Psoas muscle (tissue), 8 donors: Measurements from ENCODE around the gene CNTNAP2. TPM values are rescaled to one million over a fixed set of nuclear protein-coding genes. Genes with fewer than 3 reads are reported as not detected.

ENCODE experiments used
- ATAC-seq, 4 donors: fragments of 200-7000 bp; cut with Tn5 transposase; one replicate each; pipeline ENCODE4 v1.9.1; 2020; ENCODE audit warnings: moderate library complexity in 3 of 4, mild to moderate bottlenecking in 2 of 4
- DNase-seq, 2 donors: peaks; one replicate each; pipeline ENCODE4 v3.0.0-alpha.2; 2020
- H3K27ac ChIP-seq: fragments of 200-600 bp; one replicate; pipeline ENCODE4 v1.8.0; 2022
- H3K27me3 ChIP-seq, 3 donors: fragments of 200-600 bp in 1 of 3; one replicate each; pipeline versions ENCODE4 v1.6.1 to v1.8.0; 2013 to 2022; ENCODE audit warnings: low read length in 2 of 3, mild to moderate bottlenecking in 2 of 3, moderate library complexity in 1 of 3; ENCODE audit not compliant: insufficient read depth in 3 of 3
- H3K36me3 ChIP-seq, 2 donors: fragments of 200-600 bp in 1 of 2; one replicate each; pipeline versions ENCODE4 v1.6.1 to v1.8.0; 2013 to 2022; ENCODE audit warnings: low read depth in 1 of 2, mild to moderate bottlenecking in 1 of 2, moderate library complexity in 1 of 2; ENCODE audit not compliant: insufficient read depth in 1 of 2
- H3K4me1 ChIP-seq: fragments of 200-600 bp; one replicate; pipeline ENCODE4 v1.8.0; 2022
- H3K4me3 ChIP-seq: fragments of 200-600 bp; one replicate; pipeline ENCODE4 v1.8.0; 2022; ENCODE audit warnings: mild to moderate bottlenecking
- H3K9me3 ChIP-seq: fragments of 200-600 bp; one replicate; pipeline ENCODE4 v1.8.0; 2022
- WGBS, 3 donors: extraction: QIAGEN DNeasy Blood & Tissue Kit; methylation state at CpG; one replicate each; pipeline versions ENCODE4 v1.1.6 to v1.1.7; 2013; 5-methylcytosine and 5-hydroxymethylcytosine counted together
- intact Hi-C, 2 donors: fragments of 100-400 bp; cut with DNase I; formaldehyde crosslinking; loops; one replicate each; pipeline versions ENCODE4 v1.11.0 to v1.14.2; 2022
- polyA plus RNA-seq, 3 donors: library from polyadenylated mRNA; stranded (reverse); fragments of 200-250 nt; gene quantifications; one replicate each; pipeline ENCODE4 v1.2.3, GENCODE V29; 2013
- total RNA-seq, 4 donors: library from RNA; stranded (reverse); fragmentation: NEBNext Ultra II Directional in 2 of 4; extraction: Animal tissue kit (Norgen Biotek cat#: 25700) in 2 of 4; gene quantifications; one replicate each; pipeline versions ENCODE4 v1.2.1 to v1.2.4, GENCODE V29; 2021 to 2023
- TF ChIP-seq, protein P1 (sequence below): fragments of 200-600 bp; IDR thresholded peaks from one replicate; pipeline ENCODE4 v1.8.0; 2022; ENCODE audit warnings: antibody characterized with exemption
- donor health status: healthy with polysubstance abuse.
- donor health status: DM: no; HTN: no; CAD: no; lungs with moderate emphysema.
- donor health status: Bipolar disorder and iron deficiency.
- donor health status: healthy.
- donor health status: DM: yes; HTN: yes; CAD: no.
- donor health status: DM: no; HTN: no; CAD: no.
- donor health status: DM: no; HTN: no; CAD: no.
- donor health status: DM: yes; HTN: yes; CAD: no.

CNTNAP2 gene
- total and polyA plus RNA-seq, 7 donors: 0.01 to 0.13 TPM; not detected in 5

DNA sequence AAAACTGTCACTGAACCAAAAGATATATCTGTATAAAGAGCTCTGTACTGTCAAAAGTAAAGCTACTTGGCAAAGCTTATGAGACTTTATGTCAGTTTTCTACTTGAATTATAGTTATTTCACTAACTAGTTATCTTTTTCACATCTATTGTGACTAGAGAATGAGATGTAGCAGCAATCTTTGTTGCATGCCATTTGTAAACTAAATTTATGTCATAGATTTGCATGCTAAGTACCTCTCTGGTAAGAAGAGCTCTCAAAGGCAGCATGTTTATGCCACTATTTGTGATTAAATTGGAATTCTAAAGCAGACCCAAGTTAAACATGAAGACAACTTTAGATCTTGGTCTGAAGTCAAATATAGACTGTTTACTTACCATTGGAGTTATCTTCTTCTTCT, 300.6 kb downstream of the CNTNAP2 start:
- H3K36me3 ChIP-seq: no peaks in the 10 kb centered on the region
- H3K4me3 ChIP-seq: no peak overlapping the region
- ATAC-seq: no peak
- no peak for DNase-seq
- H3K9me3 ChIP-seq: no peaks in the 10 kb centered on the region
- H3K4me1 ChIP-seq: no peaks in the 10 kb centered on the region
- H3K27ac ChIP-seq: no peak overlapping the region
- TF ChIP-seq, protein P1, sequence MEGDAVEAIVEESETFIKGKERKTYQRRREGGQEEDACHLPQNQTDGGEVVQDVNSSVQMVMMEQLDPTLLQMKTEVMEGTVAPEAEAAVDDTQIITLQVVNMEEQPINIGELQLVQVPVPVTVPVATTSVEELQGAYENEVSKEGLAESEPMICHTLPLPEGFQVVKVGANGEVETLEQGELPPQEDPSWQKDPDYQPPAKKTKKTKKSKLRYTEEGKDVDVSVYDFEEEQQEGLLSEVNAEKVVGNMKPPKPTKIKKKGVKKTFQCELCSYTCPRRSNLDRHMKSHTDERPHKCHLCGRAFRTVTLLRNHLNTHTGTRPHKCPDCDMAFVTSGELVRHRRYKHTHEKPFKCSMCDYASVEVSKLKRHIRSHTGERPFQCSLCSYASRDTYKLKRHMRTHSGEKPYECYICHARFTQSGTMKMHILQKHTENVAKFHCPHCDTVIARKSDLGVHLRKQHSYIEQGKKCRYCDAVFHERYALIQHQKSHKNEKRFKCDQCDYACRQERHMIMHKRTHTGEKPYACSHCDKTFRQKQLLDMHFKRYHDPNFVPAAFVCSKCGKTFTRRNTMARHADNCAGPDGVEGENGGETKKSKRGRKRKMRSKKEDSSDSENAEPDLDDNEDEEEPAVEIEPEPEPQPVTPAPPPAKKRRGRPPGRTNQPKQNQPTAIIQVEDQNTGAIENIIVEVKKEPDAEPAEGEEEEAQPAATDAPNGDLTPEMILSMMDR: no peak
- H3K27me3 ChIP-seq: no peaks in the 10 kb centered on the region
- intact Hi-C loops: no loop called here

DNA sequence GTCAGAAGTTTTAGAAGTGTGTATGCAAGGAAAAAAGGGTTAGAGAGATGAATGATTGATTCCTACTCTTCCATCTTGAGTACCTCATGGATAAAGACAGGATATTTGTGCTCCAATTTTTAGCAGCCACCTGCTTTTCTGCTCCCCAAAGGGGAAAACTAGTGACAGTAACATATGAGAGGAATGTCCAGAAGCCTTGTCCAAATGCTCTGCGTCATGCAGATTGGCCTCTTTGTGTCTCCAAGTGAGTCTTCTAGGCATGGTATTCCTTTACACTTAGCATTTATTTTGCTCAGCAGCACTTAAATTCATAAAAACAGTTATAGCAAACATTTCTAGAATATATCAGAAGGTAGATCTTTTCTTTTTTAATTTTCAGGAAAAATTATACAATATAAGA, 306.8 kb downstream of the CNTNAP2 start:
- Histone ChIP-seq H3K27ac (no peak overlapping the region), H3K36me3 (no peaks in the 10 kb centered on the region), H3K9me3 (peaks cover 3% of the 10 kb centered on the region), H3K27me3 (no peaks in the 10 kb centered on the region), H3K4me3 (no peak overlapping the region), H3K4me1 (no peaks in the 10 kb centered on the region)
- no peak for DNase-seq
- TF ChIP-seq, protein P1: no peak
- ATAC-seq: no peak
- intact Hi-C loops: no loop called here
- WGBS, 3 donors: 55 to 76% (median 62%) methylated on average over 1 of the region's 1 CpG

DNA sequence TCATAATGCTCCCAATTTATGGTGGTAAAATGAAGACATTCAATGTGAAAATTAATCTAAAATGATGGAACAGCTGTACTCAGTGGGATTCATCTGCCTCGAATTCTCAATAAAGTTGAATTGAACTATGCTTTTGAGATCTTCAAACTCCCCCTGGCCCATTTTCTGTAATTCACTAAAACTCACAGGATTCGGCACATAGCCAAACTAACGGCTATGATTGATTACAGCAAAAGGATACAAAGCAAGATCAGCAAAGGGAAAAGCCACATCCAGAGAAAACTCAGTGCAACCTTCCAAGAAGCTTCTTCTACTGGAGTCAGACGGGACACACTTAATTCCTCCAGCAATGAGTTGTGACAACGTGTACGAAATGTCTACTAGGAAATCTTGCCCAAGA, 307.5 kb downstream of the CNTNAP2 start:
- Histone ChIP-seq H3K27ac (no peak overlapping the region), H3K4me1 (no peaks in the 10 kb centered on the region), H3K9me3 (peaks cover 7% of the 10 kb centered on the region), H3K4me3 (no peak overlapping the region), H3K36me3 (no peaks in the 10 kb centered on the region), H3K27me3 (no peaks in the 10 kb centered on the region)
- DNase-seq (no peak), ATAC-seq (no peak)
- intact Hi-C loops: no loop called here
- 53 to 69% (median 63%) methylated on average over 6 of the region's 6 CpGs for whole genome bisulfite sequencing, 3 donors
- TF ChIP-seq, protein P1: no peak

DNA sequence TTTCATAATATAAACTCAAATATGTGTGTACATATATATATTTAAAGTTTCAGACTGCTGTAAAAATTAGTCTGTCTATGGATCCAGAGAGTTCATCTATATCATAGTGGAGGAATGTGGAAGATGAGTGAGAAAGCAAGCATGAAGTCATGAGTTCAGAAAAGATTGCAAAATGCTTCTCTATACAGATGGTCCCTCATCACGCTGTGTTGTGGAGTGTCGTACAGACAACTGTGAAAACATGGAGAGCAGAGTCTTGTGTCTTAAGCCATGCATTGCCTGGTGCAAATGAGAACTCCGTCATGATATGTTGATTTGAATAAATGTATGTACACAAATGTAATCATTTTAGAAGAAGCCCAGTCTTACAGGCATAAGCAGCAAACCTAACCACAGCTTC, 316.9 kb downstream of the CNTNAP2 start:
- H3K36me3 ChIP-seq: no peaks in the 10 kb centered on the region
- H3K27ac ChIP-seq: no peak overlapping the region
- DNase-seq (no peak), ATAC-seq (no peak)
- H3K27me3 ChIP-seq: no peaks in the 10 kb centered on the region
- peaks cover 5% of the 10 kb centered on the region for H3K9me3 ChIP-seq
- TF ChIP-seq, protein P1: no peak
- H3K4me1 ChIP-seq: no peaks in the 10 kb centered on the region
- WGBS, 3 donors: 61 to 80% (median 63%) methylated on average over 3 of the region's 3 CpGs
- H3K4me3 ChIP-seq: no peak overlapping the region
- intact Hi-C loops: no loop called here

GRCh38 chr7:146443102-146443501, 326.5 kb downstream of the CNTNAP2 start:
- TF ChIP-seq, protein P1: no peak
- no peaks in the 10 kb centered on the region for H3K4me1 ChIP-seq
- no peaks in the 10 kb centered on the region for H3K9me3 ChIP-seq
- 96 to 97% (median 97%) methylated on average over 9 of the region's 9 CpGs for WGBS, 3 donors
- H3K27me3 ChIP-seq: no peaks in the 10 kb centered on the region
- H3K36me3 ChIP-seq: no peaks in the 10 kb centered on the region
- H3K4me3 ChIP-seq: no peak overlapping the region
- intact Hi-C loops: no loop called here
- ATAC-seq (no peak), DNase-seq (no peak)
- no peak overlapping the region for H3K27ac ChIP-seq
